ENCODE results near the gene HBP1. TPM values are rescaled to one million over a fixed set of nuclear protein-coding genes. Genes with fewer than 3 reads are reported as not detected.
"Not testable (repeated sequence)": the region's sequence is repeated elsewhere in the genome, so short reads cannot be mapped to it uniquely, and the experiment has no call there.

Gene HBP1
- polyA plus RNA-seq, 1 donor, result 68.7 TPM

GRCh38 chr7:107242267-107242666 is 73.5 kb downstream of the HBP1 start:
- Histone ChIP-seq H3K27me3 (ENCODE audit: control insufficient read depth, insufficient read depth, low read length) (no peaks in the 10 kb centered on the region), H3K36me3 (ENCODE audit: control insufficient read depth, insufficient read depth, low read length) (peaks cover 6% of the 10 kb centered on the region), H3K27ac (ENCODE audit: low read length) (no peak overlapping the region), H3K4me1 (ENCODE audit: control insufficient read depth, insufficient read depth, low read length) (no peaks in the 10 kb centered on the region), H3K4me3 (ENCODE audit: low read length) (no peak overlapping the region), H3K9me3 (ENCODE audit: control insufficient read depth, low read depth, low read length) (no peaks in the 10 kb centered on the region)
- no CpG with 5 or more reads among the region's 4 CpGs for WGBS (ENCODE audit: insufficient coverage, low lambda C conversion rate)
- DNase-seq, result no peak

GRCh38 chr7:107244613-107245012 is 75.8 kb downstream of the HBP1 start:
- Histone ChIP-seq H3K4me3 (ENCODE audit: low read length) (no peak overlapping the region), H3K36me3 (ENCODE audit: control insufficient read depth, insufficient read depth, low read length) (peaks cover 17% of the 10 kb centered on the region), H3K9me3 (ENCODE audit: control insufficient read depth, low read depth, low read length) (no peaks in the 10 kb centered on the region), H3K4me1 (ENCODE audit: control insufficient read depth, insufficient read depth, low read length) (no peaks in the 10 kb centered on the region), H3K27me3 (ENCODE audit: control insufficient read depth, insufficient read depth, low read length) (no peaks in the 10 kb centered on the region), H3K27ac (ENCODE audit: low read length) (no peak overlapping the region)
- no CpG with 5 or more reads among the region's 2 CpGs for WGBS (ENCODE audit: insufficient coverage, low lambda C conversion rate)
- DNase-seq, result no peak

DNA sequence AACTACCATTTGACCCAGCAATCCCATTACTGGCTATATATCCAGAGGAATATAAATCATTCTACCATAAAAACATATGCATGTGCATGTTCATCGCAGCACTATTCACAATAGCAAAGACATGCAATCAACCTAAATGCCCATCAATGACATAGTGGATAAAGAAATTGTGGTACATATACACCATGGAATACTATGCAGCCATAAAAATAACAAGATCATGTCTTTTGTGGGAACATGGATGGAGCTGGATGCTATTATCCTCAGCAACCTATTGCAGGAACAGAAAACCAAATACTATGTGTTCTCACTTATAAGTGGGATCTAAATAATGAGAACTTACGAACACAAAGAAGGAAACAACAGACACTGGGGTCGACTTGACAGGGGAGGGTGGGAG is 78.0 kb downstream of the HBP1 start:
- WGBS (ENCODE audit: insufficient coverage, low lambda C conversion rate), result no CpG with 5 or more reads among the region's 3 CpGs
- H3K27me3 ChIP-seq (ENCODE audit: control insufficient read depth, insufficient read depth, low read length); H3K4me1 ChIP-seq (ENCODE audit: control insufficient read depth, insufficient read depth, low read length); H3K9me3 ChIP-seq (ENCODE audit: control insufficient read depth, low read depth, low read length); H3K4me3 ChIP-seq (ENCODE audit: low read length); H3K27ac ChIP-seq (ENCODE audit: low read length); DNase-seq: not testable (repeated sequence)
- H3K36me3 ChIP-seq (ENCODE audit: control insufficient read depth, insufficient read depth, low read length), result peaks cover 19% of the 10 kb centered on the region

GRCh38 chr7:107248551-107249316 is 79.9 kb downstream of the HBP1 start:
- peaks cover 15% of the 10 kb centered on the region for H3K36me3 ChIP-seq (ENCODE audit: control insufficient read depth, insufficient read depth, low read length)
- no CpG with 5 or more reads among the region's 5 CpGs for WGBS (ENCODE audit: insufficient coverage, low lambda C conversion rate)
- DNase-seq, result no peak
- H3K27me3 ChIP-seq (ENCODE audit: control insufficient read depth, insufficient read depth, low read length), result no peaks in the 10 kb centered on the region
- H3K9me3 ChIP-seq (ENCODE audit: control insufficient read depth, low read depth, low read length), result no peaks in the 10 kb centered on the region
- H3K4me3 ChIP-seq (ENCODE audit: low read length), result no peak overlapping the region
- H3K4me1 ChIP-seq (ENCODE audit: control insufficient read depth, insufficient read depth, low read length), result no peaks in the 10 kb centered on the region
- H3K27ac ChIP-seq (ENCODE audit: low read length), result no peak overlapping the region

DNA sequence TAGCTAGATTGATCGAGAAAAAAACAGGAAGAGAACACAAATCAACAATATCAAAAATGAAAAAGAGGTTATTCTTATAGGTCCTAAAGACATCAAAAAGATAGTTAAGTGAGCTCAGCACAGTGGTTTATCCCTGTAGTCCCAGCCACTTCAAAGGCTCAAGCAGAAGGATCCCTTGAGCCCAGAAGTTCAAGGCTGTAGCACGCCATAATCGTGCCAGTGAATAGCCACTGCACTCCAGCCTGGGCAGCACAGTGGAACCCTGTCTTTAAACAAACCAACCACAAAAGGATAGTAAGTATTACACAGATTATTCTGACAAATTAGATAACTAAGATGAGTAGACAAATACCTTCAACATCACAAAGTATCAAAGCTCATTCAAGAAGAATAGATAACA is 83.2 kb downstream of the HBP1 start:
- Histone ChIP-seq H3K9me3 (ENCODE audit: control insufficient read depth, low read depth, low read length) (no peaks in the 10 kb centered on the region), H3K4me3 (ENCODE audit: low read length) (no peak overlapping the region), H3K27me3 (ENCODE audit: control insufficient read depth, insufficient read depth, low read length) (no peaks in the 10 kb centered on the region), H3K36me3 (ENCODE audit: control insufficient read depth, insufficient read depth, low read length) (peaks cover 15% of the 10 kb centered on the region), H3K27ac (ENCODE audit: low read length) (no peak overlapping the region), H3K4me1 (ENCODE audit: control insufficient read depth, insufficient read depth, low read length) (no peaks in the 10 kb centered on the region)
- 100% methylated on average over 1 of the region's 3 CpGs for WGBS (ENCODE audit: insufficient coverage, low lambda C conversion rate)
- no peak for DNase-seq

Other genes with a start within 250 kb of the HBP1 start
- gene PRKAR2B, start 124.3 kb upstream of the HBP1 start, polyA plus RNA-seq, result 16.3 TPM